Thyroid gland (tissue), 4 donors: ENCODE results near the gene PLCH1.

Experiments
- POLR2A ChIP-seq, 2 donors: fragments of 450-650 bp; IDR thresholded peaks; one replicate each; pipeline ENCODE4 v1.6.1; 2017; ENCODE audit warnings: antibody characterized with exemption in 2 of 2, mild to moderate bottlenecking in 2 of 2, moderate library complexity in 1 of 2
- TF ChIP-seq, protein P1 (sequence below), 6 experiments: fragments of 200-600 bp in 3 of 6; fragments of 450-650 bp in 3 of 6; sonication (generic) in 3 of 6; IDR thresholded peaks; one replicate each; pipeline ENCODE4 v1.5.1; 2016 to 2019; ENCODE audit warnings: antibody characterized with exemption in 6 of 6, mild to moderate bottlenecking in 2 of 6, inconsistent platforms in 1 of 6, moderate library complexity in 1 of 6

DNA sequence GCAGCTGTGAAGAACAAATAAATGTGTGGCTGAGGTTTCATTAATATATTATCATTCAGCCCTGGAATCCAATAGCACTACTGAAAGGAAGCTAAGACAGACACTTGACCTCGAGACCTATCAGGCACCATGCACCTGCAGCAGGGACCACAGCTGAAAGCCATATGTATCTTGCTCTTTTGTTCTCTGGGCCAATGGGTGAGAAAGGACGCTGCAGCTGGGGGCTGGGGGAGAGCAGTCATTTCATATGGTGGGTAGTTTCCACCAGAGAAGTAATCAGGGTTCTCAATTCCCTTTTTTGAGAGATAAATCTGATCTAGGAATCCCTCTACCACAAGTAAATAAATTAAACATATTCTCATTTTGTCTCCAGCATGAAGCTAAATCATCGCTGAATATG, 225.8 kb downstream of the PLCH1 start:
- TF ChIP-seq, protein P1, sequence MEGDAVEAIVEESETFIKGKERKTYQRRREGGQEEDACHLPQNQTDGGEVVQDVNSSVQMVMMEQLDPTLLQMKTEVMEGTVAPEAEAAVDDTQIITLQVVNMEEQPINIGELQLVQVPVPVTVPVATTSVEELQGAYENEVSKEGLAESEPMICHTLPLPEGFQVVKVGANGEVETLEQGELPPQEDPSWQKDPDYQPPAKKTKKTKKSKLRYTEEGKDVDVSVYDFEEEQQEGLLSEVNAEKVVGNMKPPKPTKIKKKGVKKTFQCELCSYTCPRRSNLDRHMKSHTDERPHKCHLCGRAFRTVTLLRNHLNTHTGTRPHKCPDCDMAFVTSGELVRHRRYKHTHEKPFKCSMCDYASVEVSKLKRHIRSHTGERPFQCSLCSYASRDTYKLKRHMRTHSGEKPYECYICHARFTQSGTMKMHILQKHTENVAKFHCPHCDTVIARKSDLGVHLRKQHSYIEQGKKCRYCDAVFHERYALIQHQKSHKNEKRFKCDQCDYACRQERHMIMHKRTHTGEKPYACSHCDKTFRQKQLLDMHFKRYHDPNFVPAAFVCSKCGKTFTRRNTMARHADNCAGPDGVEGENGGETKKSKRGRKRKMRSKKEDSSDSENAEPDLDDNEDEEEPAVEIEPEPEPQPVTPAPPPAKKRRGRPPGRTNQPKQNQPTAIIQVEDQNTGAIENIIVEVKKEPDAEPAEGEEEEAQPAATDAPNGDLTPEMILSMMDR (IDR thresholded peaks at IDR 0.05): no peak
- TF ChIP-seq POLR2A (IDR thresholded peaks at IDR 0.05): no peak
